Naive thymus-derived CD4-positive, alpha-beta T cell (primary cell): Measurements from ENCODE around the gene NRM. TPM values are rescaled to one million over a fixed set of nuclear protein-coding genes. Genes with fewer than 3 reads are reported as not detected.
"Not testable (repeated sequence)": the region's sequence is repeated elsewhere in the genome, so short reads cannot be mapped to it uniquely, and the experiment has no call there.

ENCODE experiments used
- ATAC-seq: fragments of 150-1000 bp; cut with Tn5 transposase; 2 replicates; pipeline ENCODE4 v1.10.0; 2021; ENCODE audit warnings: mild to moderate bottlenecking, moderate library complexity
- CTCF ChIA-PET: fragments of 350-600 bp; sonication (Branson Sonifier 250); formaldehyde crosslinking; loops from one replicate; lab custom pipeline; 2021; ENCODE audit warnings: antibody characterized with exemption; lab: Charles Lee
- POLR2A ChIA-PET: fragments of 350-600 bp; sonication (Branson Sonifier 250); formaldehyde crosslinking; loops from one replicate; lab custom pipeline; 2021; ENCODE audit warnings: antibody characterized with exemption, inconsistent platforms; lab: Charles Lee
- DNase-seq, 9 donors: peaks; one replicate each; pipeline versions ENCODE4 v3.0.0 to v3.0.0-alpha.2; 2020 to 2022; ENCODE audit warnings: mixed read lengths in 1 of 9
- H3K27ac ChIP-seq: one replicate; pipeline ENCODE4 v1.7.0; 2013; ENCODE audit warnings: mild to moderate bottlenecking, low read depth, low read length, moderate library complexity
- H3K27me3 ChIP-seq, 2 donors: one replicate each; pipeline ENCODE4 v1.7.0; 2013; ENCODE audit warnings: low read length in 2 of 2, mild to moderate bottlenecking in 2 of 2, moderate library complexity in 2 of 2; ENCODE audit not compliant: control insufficient read depth in 2 of 2, insufficient read depth in 2 of 2
- H3K36me3 ChIP-seq, 3 experiments: 1 replicate in 2 of 3; 2 replicates in 1 of 3; pipeline ENCODE4 v1.7.0; 2013; ENCODE audit warnings: low read length in 3 of 3, mild to moderate bottlenecking in 3 of 3, moderate library complexity in 1 of 3; ENCODE audit not compliant: insufficient read depth in 3 of 3, control insufficient read depth in 2 of 3
- H3K4me1 ChIP-seq, 2 donors: one replicate each; pipeline ENCODE4 v1.7.0; 2013; ENCODE audit warnings: low read length in 2 of 2, mild to moderate bottlenecking in 2 of 2, moderate library complexity in 1 of 2; ENCODE audit not compliant: control insufficient read depth in 2 of 2, insufficient read depth in 2 of 2
- H3K4me3 ChIP-seq: 2 replicates; pipeline ENCODE4 v1.7.0; 2013; ENCODE audit warnings: mild to moderate bottlenecking, low read length
- H3K9me3 ChIP-seq, 3 experiments: 1 replicate in 2 of 3; 2 replicates in 1 of 3; pipeline ENCODE4 v1.7.0; 2013; ENCODE audit warnings: low read length in 3 of 3; ENCODE audit not compliant: control insufficient read depth in 2 of 3
- H3K27ac Mint-ChIP-seq, 9 donors: one replicate each; pipeline ENCODE4 v1.8.0; 2020 to 2022; ENCODE audit warnings: mixed read lengths in 9 of 9, mild to moderate bottlenecking in 8 of 9, moderate library complexity in 5 of 9, inconsistent platforms in 2 of 9
- H3K27me3 Mint-ChIP-seq, 5 donors: one replicate each; pipeline ENCODE4 v1.8.0; 2021 to 2022; ENCODE audit warnings: mixed read lengths in 5 of 5, mild to moderate bottlenecking in 1 of 5
- H3K36me3 Mint-ChIP-seq, 5 donors: one replicate each; pipeline ENCODE4 v1.8.0; 2020 to 2022; ENCODE audit warnings: mixed read lengths in 5 of 5, mild to moderate bottlenecking in 3 of 5, inconsistent platforms in 1 of 5
- H3K4me1 Mint-ChIP-seq, 7 donors: one replicate each; pipeline ENCODE4 v1.8.0; 2020 to 2022; ENCODE audit warnings: mixed read lengths in 7 of 7, mild to moderate bottlenecking in 3 of 7, inconsistent platforms in 1 of 7
- H3K4me3 Mint-ChIP-seq, 10 donors: one replicate each; pipeline ENCODE4 v1.8.0; 2020 to 2022; ENCODE audit warnings: mild to moderate bottlenecking in 10 of 10, mixed read lengths in 10 of 10, moderate library complexity in 6 of 10, inconsistent platforms in 2 of 10
- H3K9me3 Mint-ChIP-seq, 11 donors: one replicate each; pipeline ENCODE4 v1.8.0; 2020 to 2022; ENCODE audit warnings: mixed read lengths in 11 of 11, mild to moderate bottlenecking in 4 of 11, inconsistent platforms in 1 of 11, moderate library complexity in 1 of 11
- intact Hi-C, 2 donors: fragments of 100-400 bp; cut with micrococcal nuclease; formaldehyde crosslinking; loops; one replicate each; pipeline ENCODE4 v1.15.1; 2023
- polyA plus RNA-seq, 2 donors: library from polyadenylated mRNA; unstranded; fragments of 300-500 nt; fragmentation: Illumina TruSeq; gene quantifications; one replicate each; pipeline ENCODE4 v1.2.3, GENCODE V29; 2021
- total RNA-seq, 6 experiments: library from RNA in 5 of 6; stranded (reverse) in 5 of 6; gene quantifications; 1 replicate in 5 of 6; 2 replicates in 1 of 6; pipeline ENCODE4 v1.2.3 and lab custom pipeline; 2021 to 2026

NRM gene
- total and polyA plus RNA-seq, 7 experiments from 2014 or later, result 2.3 to 29.4 (median 6.3) TPM

DNA sequence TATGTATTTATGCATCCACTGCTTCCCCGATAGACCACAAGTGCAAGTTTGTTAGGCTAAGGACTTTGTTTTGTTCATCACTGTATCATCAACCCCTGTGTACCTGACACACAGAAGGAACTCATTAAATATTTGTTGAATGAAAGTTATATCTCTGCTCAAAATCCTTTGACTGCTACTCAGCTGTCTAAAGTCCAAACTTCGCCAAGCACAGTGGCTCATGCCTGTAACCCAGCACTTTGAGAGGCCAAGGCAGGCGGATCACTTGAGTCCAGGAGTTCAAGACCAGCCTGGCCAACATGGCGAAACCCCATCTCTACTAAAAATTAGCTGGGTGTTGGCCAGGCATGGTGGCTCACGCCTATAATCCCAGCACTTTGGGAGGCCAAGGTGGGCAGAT is 32.9 kb downstream of the NRM start:
- H3K9me3 ChIP-seq, intact Hi-C loops, H3K27me3 Mint-ChIP-seq, H3K9me3 Mint-ChIP-seq, ATAC-seq, H3K4me3 Mint-ChIP-seq, DNase-seq, POLR2A ChIA-PET, H3K27ac ChIP-seq, H3K4me3 ChIP-seq, H3K4me1 ChIP-seq, H3K4me1 Mint-ChIP-seq, H3K27me3 ChIP-seq: not testable (repeated sequence)
- Mint-ChIP-seq H3K36me3 (peaks cover 26 to 63% (median 44%) of the 10 kb centered on the region in 5 donors), H3K27ac (peak overlapping the region in 4 of 9 donors; percentile 53 to 79 (median 72))
- CTCF ChIA-PET, result interaction anchor here (0.7 kb wide), 1 partner anchor 69 kb away, joined by 4 read pairs; no protein-coding TSS in a partner anchor
- H3K36me3 ChIP-seq, result peaks cover 19 to 90% (median 61%) of the 10 kb centered on the region in 3 experiments

DNA sequence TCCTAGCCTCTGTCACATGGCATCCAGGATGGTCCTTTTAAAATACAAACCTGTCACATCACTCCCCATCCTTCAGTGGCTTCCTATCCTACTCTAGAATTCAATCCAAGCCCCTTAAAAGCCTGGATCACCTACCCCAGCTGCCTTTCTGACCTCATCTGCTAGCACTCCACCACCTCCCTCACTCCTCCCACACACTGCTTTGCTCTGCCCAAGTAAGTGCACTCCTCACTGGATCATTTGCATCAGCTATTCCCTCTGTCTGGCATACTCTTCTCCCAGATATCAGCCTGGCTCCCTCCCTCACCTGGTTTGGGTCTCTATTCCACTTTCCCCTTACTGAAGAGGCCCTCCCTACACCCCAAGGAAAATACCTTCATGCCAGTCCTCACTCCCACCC is 33.3 kb downstream of the NRM start:
- POLR2A ChIA-PET, result interaction anchor here (0.5 to 0.6 kb wide), 2 partner anchors 34 to 189 kb away, joined by 3 read pairs; no protein-coding TSS in a partner anchor
- Histone ChIP-seq H3K36me3 (peaks cover 16 to 90% (median 59%) of the 10 kb centered on the region in 3 experiments), H3K4me3 (no peak overlapping the region), H3K9me3 (no peaks in the 10 kb centered on the region), H3K27me3 (no peaks in the 10 kb centered on the region), H3K4me1 (no peaks in the 10 kb centered on the region), H3K27ac (peak overlapping the region; percentile 7)
- CTCF ChIA-PET, result no interaction called here
- no peak for ATAC-seq
- H3K27ac Mint-ChIP-seq, result peak overlapping the region in 6 of 9 donors; percentile 51 to 79 (median 66)
- no peak overlapping the region for H3K4me3 Mint-ChIP-seq
- DNase-seq, result no peak
- H3K9me3 Mint-ChIP-seq, result no peaks in the 10 kb centered on the region
- peaks cover 0 to 4% (median 0%) of the 10 kb centered on the region in 7 donors for H3K4me1 Mint-ChIP-seq
- H3K27me3 Mint-ChIP-seq, result no peaks in the 10 kb centered on the region
- H3K36me3 Mint-ChIP-seq, result peaks cover 26 to 59% (median 41%) of the 10 kb centered on the region in 5 donors
- intact Hi-C loops, result no loop called here

DNA sequence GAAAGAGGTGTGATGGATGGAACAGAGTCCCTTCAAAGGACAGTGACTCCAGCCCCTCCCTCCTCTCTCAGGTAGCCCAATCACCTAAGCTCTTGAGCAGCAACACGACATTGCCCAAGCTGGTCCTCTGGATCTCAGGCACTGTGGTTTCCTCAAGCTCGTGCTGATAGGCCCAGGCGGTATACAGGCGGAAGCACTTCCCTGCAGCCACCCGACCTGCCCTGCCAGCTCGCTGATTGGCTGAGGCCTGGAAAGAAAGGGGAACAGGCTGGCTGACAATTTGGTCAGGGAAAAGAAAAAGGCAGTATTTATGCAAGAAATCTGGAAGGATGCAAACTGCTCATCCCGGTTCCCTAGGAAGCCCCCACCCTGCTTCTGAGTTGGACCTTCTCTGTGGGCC is 34.3 kb downstream of the NRM start:
- CTCF ChIA-PET, result no interaction called here
- Mint-ChIP-seq H3K27me3 (no peaks in the 10 kb centered on the region), H3K4me1 (peaks cover 0 to 4% (median 0%) of the 10 kb centered on the region in 7 donors), H3K27ac (peak overlapping the region in 2 of 9 donors; percentile 53 to 77), H3K4me3 (no peak overlapping the region), H3K36me3 (peaks cover 20 to 54% (median 38%) of the 10 kb centered on the region in 5 donors), H3K9me3 (no peaks in the 10 kb centered on the region)
- Histone ChIP-seq H3K9me3 (no peaks in the 10 kb centered on the region), H3K27ac (peak overlapping the region; percentile 4), H3K4me3 (no peak overlapping the region), H3K27me3 (no peaks in the 10 kb centered on the region), H3K36me3 (peaks cover 16 to 90% (median 58%) of the 10 kb centered on the region in 3 experiments), H3K4me1 (no peaks in the 10 kb centered on the region)
- ATAC-seq (peak; percentile 78), DNase-seq (no peak)
- POLR2A ChIA-PET, result interaction anchor here (1.0 to 1.6 kb wide), 3 partner anchors 10 to 66 kb away, joined by 3 to 6 read pairs (median 4); no protein-coding TSS in a partner anchor
- intact Hi-C loops, result no loop called here

DNA sequence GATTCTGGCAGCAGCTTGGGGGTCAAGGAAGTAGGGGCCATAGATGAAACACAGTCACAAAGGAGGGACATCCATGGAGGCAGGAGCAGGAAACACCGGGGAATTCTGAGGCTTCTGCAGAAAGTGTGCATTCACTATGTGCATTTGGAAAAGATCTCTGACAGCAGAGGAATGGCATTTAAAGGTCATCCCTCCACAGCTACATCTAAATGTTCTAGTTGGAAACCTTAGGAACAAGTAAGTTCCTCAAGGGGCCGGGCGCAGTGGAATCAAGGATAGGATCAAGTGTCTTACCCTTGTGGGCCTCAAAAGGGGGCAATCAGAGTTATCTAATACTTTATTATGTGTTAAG is 35.1 kb downstream of the NRM start:
- ChIA-PET CTCF (no interaction called here), POLR2A (interaction anchor here (0.6 to 1.6 kb wide), 4 partner anchors 10 to 67 kb away, joined by 3 to 6 read pairs (median 4); no protein-coding TSS in a partner anchor)
- Histone ChIP-seq H3K9me3 (no peaks in the 10 kb centered on the region), H3K4me1 (no peaks in the 10 kb centered on the region), H3K36me3 (peaks cover 16 to 93% (median 60%) of the 10 kb centered on the region in 3 experiments), H3K4me3 (no peak overlapping the region), H3K27me3 (no peaks in the 10 kb centered on the region), H3K27ac (no peak overlapping the region)
- Mint-ChIP-seq H3K4me1 (peaks cover 0 to 5% (median 0%) of the 10 kb centered on the region in 7 donors), H3K9me3 (no peaks in the 10 kb centered on the region), H3K36me3 (peaks cover 18 to 56% (median 41%) of the 10 kb centered on the region in 5 donors), H3K27ac (peak overlapping the region in 6 of 9 donors; percentile 28 to 86 (median 70)), H3K27me3 (no peaks in the 10 kb centered on the region), H3K4me3 (no peak overlapping the region)
- intact Hi-C loops, result no loop called here
- ATAC-seq (no peak), DNase-seq (no peak)

DNA sequence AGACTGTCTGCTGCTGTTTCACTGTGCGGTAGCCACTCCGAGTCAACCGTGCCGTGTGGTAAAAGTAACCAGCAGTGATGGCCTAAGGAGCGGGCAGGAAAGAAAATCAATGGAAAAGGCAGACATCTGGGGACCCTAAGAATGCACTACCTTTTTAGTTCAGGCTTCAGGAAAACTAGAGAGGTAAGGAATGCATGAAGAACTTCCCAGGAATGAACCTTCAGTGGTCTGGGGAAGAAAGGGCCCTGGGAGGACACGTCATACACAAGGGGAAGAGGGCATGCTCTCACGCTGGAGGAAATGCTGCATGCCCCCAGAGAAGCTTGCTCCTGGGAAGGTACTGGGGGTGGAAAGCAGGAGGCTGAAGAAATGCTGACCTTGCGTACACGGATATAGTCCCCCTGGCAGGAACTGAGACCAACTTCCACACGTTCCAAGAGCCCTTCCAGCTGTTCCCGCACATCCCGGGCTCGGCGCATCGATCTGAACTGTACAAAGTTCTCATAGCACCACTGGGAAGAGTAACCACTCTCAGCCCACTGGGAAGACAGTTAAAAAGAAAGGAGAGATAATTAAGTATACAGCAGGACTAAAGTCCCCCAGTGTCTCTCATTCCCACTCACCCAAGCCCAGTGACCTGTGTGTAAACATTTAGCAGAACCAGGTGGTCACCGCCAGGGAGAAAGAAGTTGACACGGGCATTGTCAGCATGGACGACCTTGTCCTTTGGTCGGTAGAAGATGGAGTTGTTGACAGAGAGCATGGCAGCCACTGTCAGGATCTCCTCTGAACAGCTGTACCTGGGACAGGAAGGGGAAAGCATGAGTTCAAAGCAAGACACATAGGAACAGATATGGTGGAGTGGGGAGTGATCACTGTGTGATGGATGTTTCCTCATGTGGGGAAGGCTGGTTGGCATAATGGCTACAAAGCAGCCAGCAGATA is 35.7 kb downstream of the NRM start:
- peak overlapping the region in 6 of 9 donors; percentile 28 to 86 (median 70) for H3K27ac Mint-ChIP-seq
- peaks cover 18 to 53% (median 39%) of the 10 kb centered on the region in 5 donors for H3K36me3 Mint-ChIP-seq
- Histone ChIP-seq H3K4me1 (no peaks in the 10 kb centered on the region), H3K27ac (no peak overlapping the region), H3K9me3 (no peaks in the 10 kb centered on the region), H3K4me3 (no peak overlapping the region), H3K36me3 (peaks cover 16 to 89% (median 58%) of the 10 kb centered on the region in 3 experiments), H3K27me3 (no peaks in the 10 kb centered on the region)
- ATAC-seq (no peak), DNase-seq (no peak)
- intact Hi-C loops, result no loop called here
- ChIA-PET CTCF (no interaction called here), POLR2A (interaction anchor here (0.6 to 1.6 kb wide), 4 partner anchors 9 to 117 kb away, joined by 3 to 6 read pairs (median 4); no protein-coding TSS in a partner anchor)
- peaks cover 0 to 5% (median 0%) of the 10 kb centered on the region in 7 donors for H3K4me1 Mint-ChIP-seq
- no peaks in the 10 kb centered on the region for H3K27me3 Mint-ChIP-seq
- H3K9me3 Mint-ChIP-seq, result no peaks in the 10 kb centered on the region
- no peak overlapping the region for H3K4me3 Mint-ChIP-seq

DNA sequence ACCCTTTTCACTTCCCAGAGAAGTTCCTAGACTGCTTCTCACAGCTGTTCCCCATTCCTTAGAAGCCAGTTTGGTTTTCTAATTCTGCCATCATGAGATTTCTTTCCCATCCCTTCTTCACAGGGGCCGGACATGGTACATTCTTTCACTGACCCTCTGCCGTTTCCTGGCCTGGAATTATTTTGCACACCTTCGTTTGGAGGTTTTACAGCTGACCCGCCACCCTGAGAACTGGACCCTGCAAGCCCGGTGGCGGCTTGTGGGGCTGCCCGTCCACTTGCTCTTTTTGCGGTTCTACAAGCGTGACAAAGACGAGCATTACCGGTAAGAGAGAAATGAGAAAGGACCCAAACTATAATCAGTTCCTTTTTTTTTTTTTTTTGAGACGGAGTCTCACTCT is 39.6 kb downstream of the NRM start:
- H3K4me3 Mint-ChIP-seq, result peak overlapping the region in 3 of 10 donors; percentile 21 to 59 (median 44)
- H3K36me3 Mint-ChIP-seq, result peaks cover 12 to 31% (median 17%) of the 10 kb centered on the region in 5 donors
- H3K27me3 ChIP-seq, result no peaks in the 10 kb centered on the region
- ATAC-seq (no peak), DNase-seq (no peak)
- ChIA-PET POLR2A (interaction anchor here (0.7 to 2.8 kb wide), 7 partner anchors 10 to 60 kb away, joined by 3 to 12 read pairs (median 4); partner anchors contain the start of gene DHX16), CTCF (interaction anchor here (0.6 kb wide), 1 partner anchor 21 kb away, joined by 3 read pairs; no protein-coding TSS in a partner anchor)
- no peaks in the 10 kb centered on the region for H3K9me3 Mint-ChIP-seq
- peak overlapping the region in 4 of 9 donors; percentile 16 to 78 (median 50) for H3K27ac Mint-ChIP-seq
- peaks cover 7 to 21% (median 14%) of the 10 kb centered on the region in 7 donors for H3K4me1 Mint-ChIP-seq
- H3K36me3 ChIP-seq, result peaks cover 10 to 60% (median 40%) of the 10 kb centered on the region in 3 experiments
- peaks cover 11 to 14% of the 10 kb centered on the region in 2 donors for H3K4me1 ChIP-seq
- H3K27me3 Mint-ChIP-seq, result no peaks in the 10 kb centered on the region
- intact Hi-C loops, result no loop called here
- no peaks in the 10 kb centered on the region for H3K9me3 ChIP-seq
- H3K4me3 ChIP-seq, result no peak overlapping the region
- H3K27ac ChIP-seq, result peak overlapping the region; percentile 30
